Right atrium auricular region (tissue), 2 donors: Measurements from ENCODE around the gene C2CD2. TPM values are rescaled to one million over a fixed set of nuclear protein-coding genes. Genes with fewer than 3 reads are reported as not detected.

Experiments
- DNase-seq: peaks from one replicate; pipeline ENCODE4 v3.0.0-alpha.2; 2019; ENCODE audit warnings: low spot score
- H3K27ac ChIP-seq, 2 donors: fragments of 200-600 bp; sonication (generic); 1 replicate in 1 of 2; 2 replicates in 1 of 2; pipeline ENCODE4 v1.5.1; 2016 to 2019
- H3K27me3 ChIP-seq, 2 donors: fragments of 200-600 bp; sonication (generic); one replicate each; pipeline versions ENCODE4 v1.5.1 to v1.6.0; 2017 to 2019
- H3K36me3 ChIP-seq: fragments of 200-600 bp; sonication (generic); one replicate; pipeline ENCODE4 v1.5.1; 2016
- H3K4me1 ChIP-seq, 2 donors: fragments of 200-600 bp; sonication (generic); one replicate each; pipeline versions ENCODE4 v1.5.1 to v1.6.0; 2017 to 2019
- H3K4me3 ChIP-seq, 2 donors: fragments of 200-600 bp; sonication (generic); 1 replicate in 1 of 2; 2 replicates in 1 of 2; pipeline ENCODE4 v1.5.1; 2017 to 2019; ENCODE audit warnings: mild to moderate bottlenecking in 1 of 2, moderate library complexity in 1 of 2
- H3K9me3 ChIP-seq, 2 donors: fragments of 200-600 bp; sonication (generic); one replicate each; pipeline ENCODE4 v1.5.1; 2019
- CTCF ChIP-seq, 2 donors: fragments of 200-600 bp; sonication (generic); IDR thresholded peaks; one replicate each; pipeline ENCODE4 v1.5.1; 2019; ENCODE audit warnings: antibody characterized with exemption in 2 of 2
- total RNA-seq, 2 donors: library from RNA; depleted of rRNA; stranded (reverse); fragments of >200 nt; gene quantifications; one replicate each; pipeline ENCODE4 v1.1.0, GENCODE V29; 2016

The C2CD2 gene
- total RNA-seq, 2 donors from 2014 or later, result 8.6 to 9.1 TPM

DNA sequence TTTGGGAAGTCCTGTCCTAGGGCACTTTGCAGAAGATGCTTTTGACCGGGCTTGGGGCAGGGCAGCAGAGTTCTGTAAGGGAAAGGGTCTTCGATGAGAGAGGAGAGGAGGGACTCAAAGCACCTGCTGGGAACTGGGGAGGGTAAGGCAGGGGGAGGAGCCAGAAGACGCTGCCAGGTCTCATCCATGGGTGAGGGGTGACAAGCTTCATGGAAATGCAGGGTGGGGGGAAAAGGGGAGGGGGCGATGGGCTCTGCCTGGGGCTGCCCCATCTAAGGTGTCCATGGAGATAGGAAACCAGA is 20.9 kb upstream of the C2CD2 start:
- H3K27ac ChIP-seq, result no peak overlapping the region
- peak; percentile 1 for DNase-seq
- peaks cover 0 to 10% of the 10 kb centered on the region in 2 donors for H3K4me1 ChIP-seq
- TF ChIP-seq CTCF (IDR thresholded peaks at IDR 0.05), result no peak
- no peaks in the 10 kb centered on the region for H3K36me3 ChIP-seq
- no peaks in the 10 kb centered on the region for H3K9me3 ChIP-seq
- H3K4me3 ChIP-seq, result no peak overlapping the region
- no peaks in the 10 kb centered on the region for H3K27me3 ChIP-seq

- no peaks in the 10 kb centered on the region for H3K9me3 ChIP-seq
- peaks cover 0 to 10% of the 10 kb centered on the region in 2 donors for H3K4me1 ChIP-seq
- H3K27ac ChIP-seq, result no peak overlapping the region
- no peak for TF ChIP-seq CTCF (IDR thresholded peaks at IDR 0.05)
- no peak overlapping the region for H3K4me3 ChIP-seq
- H3K36me3 ChIP-seq, result no peaks in the 10 kb centered on the region
- peak; percentile 57 for DNase-seq
- no peaks in the 10 kb centered on the region for H3K27me3 ChIP-seq
These were observed 20.3 kb upstream of the C2CD2 start for GRCh38 chr21:41973861-41974751.

- peaks cover 0 to 10% of the 10 kb centered on the region in 2 donors for H3K4me1 ChIP-seq
- H3K27ac ChIP-seq, result no peak overlapping the region
- DNase-seq, result peak; percentile 53
- no peak for TF ChIP-seq CTCF (IDR thresholded peaks at IDR 0.05)
- H3K36me3 ChIP-seq, result no peaks in the 10 kb centered on the region
- H3K27me3 ChIP-seq, result no peaks in the 10 kb centered on the region
- H3K4me3 ChIP-seq, result no peak overlapping the region
- no peaks in the 10 kb centered on the region for H3K9me3 ChIP-seq
These were observed 19.6 kb upstream of the C2CD2 start for GRCh38 chr21:41973427-41973831.

DNA sequence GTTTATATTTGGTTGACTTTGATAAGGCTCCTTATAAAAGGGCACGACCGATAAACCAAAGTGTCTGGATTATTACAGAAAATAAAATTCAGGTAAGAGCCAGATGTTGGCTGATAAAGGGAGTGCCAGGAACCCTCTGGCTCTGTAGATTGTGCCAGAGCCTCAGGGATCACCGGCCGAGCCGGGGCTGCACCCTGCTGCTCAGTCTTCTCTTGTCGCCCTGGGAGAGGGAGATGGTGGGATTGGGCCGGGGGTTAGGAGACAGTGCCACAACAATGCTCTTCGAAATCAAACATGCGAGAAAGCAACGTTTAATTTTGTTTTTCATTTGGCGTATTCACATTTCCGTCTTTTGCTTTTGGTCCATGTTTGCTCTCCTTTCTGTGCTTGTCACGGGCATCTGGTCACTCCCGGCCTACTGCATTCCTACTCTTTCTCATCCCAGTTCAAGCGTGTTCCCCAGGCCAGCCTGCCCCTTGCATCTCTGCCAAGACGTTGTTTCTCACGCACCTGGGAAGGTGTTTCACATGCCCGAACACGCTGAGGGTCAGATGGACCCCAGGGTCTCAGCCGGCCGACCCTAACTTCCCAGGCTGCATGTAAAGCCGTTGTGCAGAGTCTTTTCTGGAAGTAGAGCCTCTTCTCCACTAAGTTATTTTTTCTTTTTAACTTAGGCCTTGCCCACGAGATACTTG is 18.8 kb upstream of the C2CD2 start:
- DNase-seq, result peak; percentile 34
- H3K4me3 ChIP-seq, result no peak overlapping the region
- peaks cover 0 to 10% of the 10 kb centered on the region in 2 donors for H3K4me1 ChIP-seq
- H3K27ac ChIP-seq, result no peak overlapping the region
- no peak for TF ChIP-seq CTCF (IDR thresholded peaks at IDR 0.05)
- H3K36me3 ChIP-seq, result no peaks in the 10 kb centered on the region
- no peaks in the 10 kb centered on the region for H3K9me3 ChIP-seq
- no peaks in the 10 kb centered on the region for H3K27me3 ChIP-seq

DNA sequence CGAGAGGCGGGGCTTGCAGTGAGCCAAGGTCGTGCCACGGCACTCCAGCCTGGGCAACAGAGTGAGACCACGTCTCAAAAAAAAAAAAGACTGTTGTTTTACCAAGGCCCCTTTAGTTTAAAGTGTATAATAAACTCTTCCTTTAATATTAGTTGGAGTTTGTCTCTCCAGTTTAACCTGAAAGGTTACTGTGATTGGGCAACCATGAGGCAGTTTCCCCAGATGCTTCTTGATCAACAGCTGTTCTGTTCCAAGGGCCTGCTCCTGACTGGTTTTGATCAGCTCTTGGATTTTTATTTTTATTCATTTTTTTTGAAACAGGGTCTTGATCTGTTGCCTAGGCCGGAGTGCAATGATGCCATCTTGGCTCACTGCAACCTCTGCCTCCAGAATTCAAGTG is 18.1 kb upstream of the C2CD2 start:
- Histone ChIP-seq H3K27me3 (no peaks in the 10 kb centered on the region), H3K4me3 (no peak overlapping the region), H3K9me3 (no peaks in the 10 kb centered on the region), H3K27ac (no peak overlapping the region), H3K4me1 (peaks cover 0 to 10% of the 10 kb centered on the region in 2 donors), H3K36me3 (no peaks in the 10 kb centered on the region)
- no peak for TF ChIP-seq CTCF (IDR thresholded peaks at IDR 0.05)
- DNase-seq, result peak; percentile 1
